T-cell (primary cell): Measurements from ENCODE around the gene HPCAL1. TPM values are rescaled to one million over a fixed set of nuclear protein-coding genes. Genes with fewer than 3 reads are reported as not detected.

Source experiments
- ATAC-seq, 4 experiments: fragments of 200-7000 bp in 3 of 4; fragments of 150-1000 bp in 1 of 4; cut with Tn5 transposase; replicated peaks in 1 of 4; 1 replicate in 3 of 4; 2 replicates in 1 of 4; pipeline ENCODE4 v1.10.0; 2021; ENCODE audit warnings: moderate library complexity in 3 of 4, mild to moderate bottlenecking in 2 of 4, moderate number of reproducible peaks in 1 of 4
- CTCF ChIA-PET, 2 donors: fragments of 300-600 bp; sonication (Branson Sonifier 250); formaldehyde crosslinking; loops; one replicate each; lab custom pipeline; 2022; ENCODE audit warnings: antibody characterized with exemption in 2 of 2; lab: Charles Lee
- POLR2A ChIA-PET, 2 donors: fragments of 300-600 bp; sonication (Branson Sonifier 250); formaldehyde crosslinking; loops; one replicate each; lab custom pipeline; 2022; ENCODE audit warnings: antibody characterized with exemption in 2 of 2; lab: Charles Lee
- DNase-seq, 35 experiments: peaks; one replicate each; pipeline versions ENCODE4 v3.0.0 to v3.0.0-alpha.2; 2013 to 2023
- H3K27ac ChIP-seq: one replicate; pipeline ENCODE4 v1.5.1; 2013; ENCODE audit warnings: low read length
- H3K27me3 ChIP-seq, 2 experiments: replicated peaks in 1 of 2; 1 replicate in 1 of 2; 2 replicates in 1 of 2; pipeline versions ENCODE4 v1.6.1 to v1.7.0; 2013; ENCODE audit warnings: low read length in 1 of 2, mixed read lengths in 1 of 2; ENCODE audit not compliant: control insufficient read depth in 2 of 2, insufficient read depth in 2 of 2; ENCODE audit errors: extremely low read depth in 1 of 2
- H3K36me3 ChIP-seq, 2 donors: 1 replicate in 1 of 2; 2 replicates in 1 of 2; pipeline versions ENCODE4 v1.6.1 to v1.7.0; 2013; ENCODE audit warnings: low read length in 1 of 2; ENCODE audit not compliant: control insufficient read depth in 2 of 2, insufficient read depth in 1 of 2; ENCODE audit errors: extremely low read depth in 1 of 2
- H3K4me1 ChIP-seq, 2 experiments: 1 replicate in 1 of 2; 2 replicates in 1 of 2; pipeline versions ENCODE4 v1.6.1 to v1.7.0; 2013; ENCODE audit warnings: low read length in 2 of 2, mixed read lengths in 1 of 2; ENCODE audit not compliant: insufficient read depth in 2 of 2, control insufficient read depth in 1 of 2; ENCODE audit errors: extremely low read depth in 1 of 2
- H3K4me3 ChIP-seq, 2 donors: 1 replicate in 1 of 2; 2 replicates in 1 of 2; pipeline versions ENCODE4 v1.5.1 to v1.7.0; 2013; ENCODE audit warnings: mild to moderate bottlenecking in 2 of 2, low read length in 1 of 2, moderate library complexity in 1 of 2; ENCODE audit not compliant: control insufficient read depth in 1 of 2; ENCODE audit errors: extremely low read depth in 1 of 2
- H3K9me3 ChIP-seq: 2 replicates; pipeline ENCODE4 v1.7.0; 2013
- H3K27ac Mint-ChIP-seq, 2 donors: one replicate each; pipeline ENCODE4 v1.8.0; 2020 to 2021; ENCODE audit warnings: mild to moderate bottlenecking in 2 of 2, mixed read lengths in 2 of 2
- H3K27me3 Mint-ChIP-seq, 2 donors: one replicate each; pipeline ENCODE4 v1.8.0; 2021 to 2022; ENCODE audit warnings: mixed read lengths in 2 of 2
- H3K36me3 Mint-ChIP-seq: one replicate; pipeline ENCODE4 v1.8.0; 2021; ENCODE audit warnings: mixed read lengths
- H3K4me1 Mint-ChIP-seq, 3 donors: one replicate each; pipeline ENCODE4 v1.8.0; 2020 to 2022; ENCODE audit warnings: mixed read lengths in 3 of 3, mild to moderate bottlenecking in 1 of 3
- H3K4me3 Mint-ChIP-seq, 3 donors: one replicate each; pipeline ENCODE4 v1.8.0; 2020 to 2022; ENCODE audit warnings: mild to moderate bottlenecking in 3 of 3, mixed read lengths in 3 of 3, moderate library complexity in 3 of 3
- H3K9me3 Mint-ChIP-seq, 3 donors: one replicate each; pipeline ENCODE4 v1.8.0; 2020 to 2022; ENCODE audit warnings: mixed read lengths in 3 of 3
- WGBS: methylation state at CpG from one replicate; pipeline ENCODE4 v1.1.5; 2013; ENCODE audit warnings: missing lambda C conversion rate; ENCODE audit not compliant: insufficient coverage; 5-methylcytosine and 5-hydroxymethylcytosine counted together
- total RNA-seq, 35 experiments: library from RNA in 6 of 35; stranded (reverse) in 6 of 35; fragments of 120-200 nt in 1 of 35; gene quantifications; one replicate each; pipeline versions ENCODE4 v1.2.1 to v1.2.4 and lab custom pipeline; 2013 to 2026

The HPCAL1 gene
- total RNA-seq, 5 donors from 2014 or later (not counting 1 experiment from before 2014, with no cell fraction given), result 39.5 to 87.3 (median 83.2) TPM

DNA sequence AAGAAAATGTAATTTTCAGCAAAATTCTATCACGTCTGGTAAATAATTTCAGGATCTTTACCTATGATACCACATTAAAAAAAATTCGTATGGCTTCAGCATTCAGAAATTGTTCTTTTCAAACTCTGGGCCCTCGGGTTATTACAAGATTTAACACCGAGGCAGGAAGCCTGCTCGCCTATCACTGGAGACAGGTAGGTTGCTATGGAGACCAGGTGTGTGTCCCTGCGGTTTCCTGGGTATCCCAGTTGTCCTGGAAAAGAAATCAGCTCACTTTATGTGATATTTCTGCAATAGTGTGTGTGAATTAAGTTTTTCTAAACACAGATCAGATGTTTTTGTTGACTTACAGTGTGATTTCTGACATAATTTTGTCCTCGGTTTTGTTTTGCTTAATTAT lies 14.2 kb downstream of the HPCAL1 start:
- DNase-seq (no peak), ATAC-seq (no peak)
- Mint-ChIP-seq H3K4me1 (peaks cover 54 to 69% (median 66%) of the 10 kb centered on the region in 3 donors), H3K9me3 (no peaks in the 10 kb centered on the region), H3K4me3 (no peak overlapping the region), H3K27ac (peak overlapping the region in 1 of 2 donors; percentile 87), H3K27me3 (no peaks in the 10 kb centered on the region), H3K36me3 (peaks cover 9% of the 10 kb centered on the region)
- Histone ChIP-seq H3K4me1 (peaks cover 0 to 33% of the 10 kb centered on the region in 2 experiments), H3K36me3 (peaks cover 0 to 14% of the 10 kb centered on the region in 2 donors), H3K27me3 (no peaks in the 10 kb centered on the region), H3K4me3 (no peak overlapping the region), H3K27ac (no peak overlapping the region), H3K9me3 (no peaks in the 10 kb centered on the region)
- WGBS, result no CpG with 5 or more reads among the region's 7 CpGs
- POLR2A ChIA-PET, result interaction anchor here (0.6 to 0.7 kb wide), 2 partner anchors 13 to 84 kb away, joined by 3 read pairs; no protein-coding TSS in a partner anchor
- CTCF ChIA-PET, result no interaction called here

DNA sequence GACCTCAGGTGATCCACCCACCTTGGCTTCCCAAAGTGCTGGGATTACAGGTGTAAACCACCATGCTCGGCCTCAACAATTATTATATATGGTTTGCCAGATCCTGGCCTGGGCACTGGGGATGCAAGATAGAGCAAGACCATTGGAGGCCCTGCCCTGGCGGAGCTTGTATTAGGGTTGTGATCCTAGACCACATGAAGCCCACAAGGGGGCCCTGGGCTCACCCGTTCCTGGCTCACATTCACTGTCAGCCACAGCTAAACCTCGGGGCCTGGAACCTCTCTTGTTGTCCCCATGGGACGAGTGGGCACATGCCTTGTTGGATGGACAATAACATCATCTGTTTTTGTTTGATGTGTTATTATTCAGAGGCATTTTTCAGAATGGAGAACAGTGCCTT lies 14.9 kb downstream of the HPCAL1 start:
- H3K4me3 Mint-ChIP-seq, result no peak overlapping the region

DNA sequence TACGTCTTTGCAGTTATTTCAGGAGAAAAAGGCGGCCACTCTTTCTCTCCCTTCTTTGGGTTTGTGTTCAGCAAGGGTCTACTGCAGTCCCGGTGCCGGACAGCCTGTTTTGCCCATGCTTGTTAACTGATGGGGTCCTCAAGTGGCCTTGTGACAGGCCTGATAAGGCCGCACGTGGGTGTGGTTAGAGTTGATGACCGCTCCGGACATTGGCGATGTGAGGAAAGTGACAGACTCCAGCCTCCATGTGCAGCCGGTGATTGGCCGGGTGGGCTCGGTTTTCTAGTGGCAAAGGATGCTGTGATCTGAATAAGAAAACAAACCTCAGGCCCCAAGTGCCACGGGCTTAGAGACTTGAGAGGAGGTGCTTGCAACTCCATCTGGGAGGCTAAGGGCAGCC lies 15.6 kb downstream of the HPCAL1 start:
- Mint-ChIP-seq H3K27ac (no peak overlapping the region), H3K4me1 (peaks cover 59 to 76% (median 74%) of the 10 kb centered on the region in 3 donors), H3K4me3 (no peak overlapping the region), H3K27me3 (no peaks in the 10 kb centered on the region), H3K9me3 (no peaks in the 10 kb centered on the region), H3K36me3 (peaks cover 21% of the 10 kb centered on the region)
- ChIA-PET POLR2A (no interaction called here), CTCF (interaction anchor here in 1 of 2 donors (1.1 kb wide), 1 partner anchor 91 kb away, joined by 3 read pairs; no protein-coding TSS in a partner anchor)
- ATAC-seq, result no peak
- Histone ChIP-seq H3K9me3 (no peaks in the 10 kb centered on the region), H3K36me3 (peaks cover 7 to 17% of the 10 kb centered on the region in 2 donors), H3K27me3 (no peaks in the 10 kb centered on the region), H3K27ac (no peak overlapping the region), H3K4me3 (no peak overlapping the region), H3K4me1 (peaks cover 0 to 32% of the 10 kb centered on the region in 2 experiments)
- DNase-seq, result no peak
- 96% methylated on average over 5 of the region's 13 CpGs for WGBS

More for the DNA sequence above, 14.9 kb downstream of the HPCAL1 start:
- H3K36me3 ChIP-seq, result peaks cover 4 to 15% of the 10 kb centered on the region in 2 donors
- ATAC-seq (peak in 1 of 4 experiments; percentile 31), DNase-seq (no peak)
- Mint-ChIP-seq H3K9me3 (no peaks in the 10 kb centered on the region), H3K4me1 (peaks cover 54 to 71% (median 69%) of the 10 kb centered on the region in 3 donors), H3K36me3 (peaks cover 14% of the 10 kb centered on the region), H3K27me3 (no peaks in the 10 kb centered on the region), H3K27ac (no peak overlapping the region)
- no peak overlapping the region for H3K4me3 ChIP-seq
- ChIA-PET CTCF (interaction anchor here in 1 of 2 donors (0.5 to 1.1 kb wide), 2 partner anchors 20 to 91 kb away, joined by 3 read pairs; no protein-coding TSS in a partner anchor), POLR2A (interaction anchor here in 1 of 2 donors (0.6 kb wide), 1 partner anchor 217 kb away, joined by 3 read pairs; no protein-coding TSS in a partner anchor)
- no peaks in the 10 kb centered on the region for H3K9me3 ChIP-seq
- peaks cover 0 to 36% of the 10 kb centered on the region in 2 experiments for H3K4me1 ChIP-seq
- 71% methylated on average over 3 of the region's 5 CpGs for WGBS
- H3K27ac ChIP-seq, result no peak overlapping the region
- H3K27me3 ChIP-seq, result no peaks in the 10 kb centered on the region

- WGBS, result 96% methylated on average over 4 of the region's 10 CpGs
These were observed 17.3 kb downstream of the HPCAL1 start for GRCh38 chr2:10319892-10320574.

DNA sequence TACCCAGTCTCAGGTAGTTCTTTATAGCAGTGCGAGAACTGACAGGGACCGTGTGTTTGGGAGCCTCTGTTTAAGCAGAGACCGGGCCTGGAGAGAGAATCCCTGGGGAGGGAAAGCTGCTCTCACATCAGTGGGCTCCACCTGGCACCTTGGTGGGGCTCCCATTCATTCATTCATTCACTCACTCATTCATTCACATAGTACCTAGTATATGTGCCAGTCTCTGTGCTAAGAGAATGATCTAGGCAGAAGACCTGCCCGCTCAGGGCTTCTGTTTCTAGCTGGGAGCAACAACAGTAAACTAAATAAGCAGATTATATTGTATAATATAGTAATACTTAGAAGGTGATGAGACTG lies 17.8 kb downstream of the HPCAL1 start:
- CTCF ChIA-PET, result no interaction called here
- peak overlapping the region; percentile 49 to 55 for H3K27ac Mint-ChIP-seq
- DNase-seq (no peak), ATAC-seq (no peak)
- H3K36me3 Mint-ChIP-seq, result peaks cover 25% of the 10 kb centered on the region
- no peak overlapping the region for H3K27ac ChIP-seq
- H3K4me3 Mint-ChIP-seq, result no peak overlapping the region
- POLR2A ChIA-PET, result no interaction called here
- H3K4me1 Mint-ChIP-seq, result peaks cover 66 to 81% (median 80%) of the 10 kb centered on the region in 3 donors
- H3K27me3 Mint-ChIP-seq, result no peaks in the 10 kb centered on the region
- peaks cover 7 to 17% of the 10 kb centered on the region in 2 donors for H3K36me3 ChIP-seq
- WGBS, result no CpG with 5 or more reads among the region's 4 CpGs
- H3K9me3 ChIP-seq, result no peaks in the 10 kb centered on the region
- H3K27me3 ChIP-seq, result no peaks in the 10 kb centered on the region
- peaks cover 3 to 41% of the 10 kb centered on the region in 2 experiments for H3K4me1 ChIP-seq
- H3K4me3 ChIP-seq, result no peak overlapping the region
- no peaks in the 10 kb centered on the region for H3K9me3 Mint-ChIP-seq

More at GRCh38 chr2:10319892-10320574, 17.3 kb downstream of the HPCAL1 start:
- no peaks in the 10 kb centered on the region for H3K27me3 ChIP-seq
- Mint-ChIP-seq H3K36me3 (peaks cover 25% of the 10 kb centered on the region), H3K4me3 (no peak overlapping the region), H3K9me3 (no peaks in the 10 kb centered on the region), H3K27me3 (no peaks in the 10 kb centered on the region), H3K27ac (peak overlapping the region; percentile 49 to 55), H3K4me1 (peaks cover 62 to 81% (median 80%) of the 10 kb centered on the region in 3 donors)
- peaks cover 7 to 17% of the 10 kb centered on the region in 2 donors for H3K36me3 ChIP-seq
- no peaks in the 10 kb centered on the region for H3K9me3 ChIP-seq
- peaks cover 0 to 37% of the 10 kb centered on the region in 2 experiments for H3K4me1 ChIP-seq
- H3K4me3 ChIP-seq, result no peak overlapping the region
- DNase-seq (no peak), ATAC-seq (no peak)
- ChIA-PET CTCF (no interaction called here), POLR2A (no interaction called here)
- no peak overlapping the region for H3K27ac ChIP-seq

GRCh38 chr2:10320933-10321332 lies 18.2 kb downstream of the HPCAL1 start:
- CTCF ChIA-PET, result no interaction called here
- Mint-ChIP-seq H3K4me3 (no peak overlapping the region), H3K36me3 (peaks cover 25% of the 10 kb centered on the region), H3K27me3 (no peaks in the 10 kb centered on the region), H3K4me1 (peaks cover 66 to 81% (median 80%) of the 10 kb centered on the region in 3 donors), H3K9me3 (no peaks in the 10 kb centered on the region), H3K27ac (peak overlapping the region in 1 of 2 donors; percentile 21)
- peaks cover 7 to 17% of the 10 kb centered on the region in 2 donors for H3K36me3 ChIP-seq
- DNase-seq (no peak), ATAC-seq (no peak)
- H3K4me1 ChIP-seq, result peaks cover 6 to 41% of the 10 kb centered on the region in 2 experiments
- POLR2A ChIA-PET, result no interaction called here
- no peaks in the 10 kb centered on the region for H3K9me3 ChIP-seq
- H3K27ac ChIP-seq, result no peak overlapping the region
- no peaks in the 10 kb centered on the region for H3K27me3 ChIP-seq
- H3K4me3 ChIP-seq, result no peak overlapping the region
- WGBS, result 100% methylated on average over 5 of the region's 9 CpGs
